Lower lobe of right lung (tissue), 2 donors: ENCODE measurements around the gene LRRC49. TPM values are rescaled to one million over a fixed set of nuclear protein-coding genes. Genes with fewer than 3 reads are reported as not detected.

Experiments
- ATAC-seq, 2 donors: fragments of 200-7000 bp; cut with Tn5 transposase; one replicate each; pipeline ENCODE4 v1.9.1; 2020 to 2022; ENCODE audit warnings: mild to moderate bottlenecking in 2 of 2, moderate library complexity in 2 of 2
- DNase-seq: peaks from one replicate; pipeline ENCODE4 v3.0.0-alpha.2; 2020
- H3K27ac ChIP-seq: fragments of 200-600 bp; one replicate; pipeline ENCODE4 v1.8.0; 2022
- H3K27me3 ChIP-seq: fragments of 200-600 bp; one replicate; pipeline ENCODE4 v1.8.0; 2022; ENCODE audit warnings: low read depth
- H3K36me3 ChIP-seq: fragments of 200-600 bp; one replicate; pipeline ENCODE4 v1.8.0; 2022; ENCODE audit warnings: mild to moderate bottlenecking
- H3K4me1 ChIP-seq: fragments of 200-600 bp; one replicate; pipeline ENCODE4 v1.8.0; 2022
- H3K4me3 ChIP-seq: fragments of 200-600 bp; one replicate; pipeline ENCODE4 v1.8.0; 2022; ENCODE audit warnings: mild to moderate bottlenecking
- H3K9me3 ChIP-seq: fragments of 200-600 bp; one replicate; pipeline ENCODE4 v1.8.0; 2022
- intact Hi-C: fragments of 100-400 bp; cut with DNase I; formaldehyde crosslinking; loops from one replicate; pipeline ENCODE4 v1.11.0; 2022
- total RNA-seq: library from RNA; stranded (reverse); fragmentation: NEBNext Ultra II Directional; extraction: Animal tissue kit (Norgen Biotek cat#: 25700); gene quantifications from one replicate; pipeline ENCODE4 v1.2.1, GENCODE V29; 2021
- TF ChIP-seq, protein P1 (sequence below): fragments of 200-600 bp; IDR thresholded peaks from one replicate; pipeline ENCODE4 v1.8.0; 2022; ENCODE audit warnings: antibody characterized with exemption, mild to moderate bottlenecking
- donor health status: DM: no; HTN: yes; CAD: no; lungs with severe emphysema.

LRRC49 gene
- total RNA-seq, 1 donor from 2014 or later, result 7.3 TPM

DNA sequence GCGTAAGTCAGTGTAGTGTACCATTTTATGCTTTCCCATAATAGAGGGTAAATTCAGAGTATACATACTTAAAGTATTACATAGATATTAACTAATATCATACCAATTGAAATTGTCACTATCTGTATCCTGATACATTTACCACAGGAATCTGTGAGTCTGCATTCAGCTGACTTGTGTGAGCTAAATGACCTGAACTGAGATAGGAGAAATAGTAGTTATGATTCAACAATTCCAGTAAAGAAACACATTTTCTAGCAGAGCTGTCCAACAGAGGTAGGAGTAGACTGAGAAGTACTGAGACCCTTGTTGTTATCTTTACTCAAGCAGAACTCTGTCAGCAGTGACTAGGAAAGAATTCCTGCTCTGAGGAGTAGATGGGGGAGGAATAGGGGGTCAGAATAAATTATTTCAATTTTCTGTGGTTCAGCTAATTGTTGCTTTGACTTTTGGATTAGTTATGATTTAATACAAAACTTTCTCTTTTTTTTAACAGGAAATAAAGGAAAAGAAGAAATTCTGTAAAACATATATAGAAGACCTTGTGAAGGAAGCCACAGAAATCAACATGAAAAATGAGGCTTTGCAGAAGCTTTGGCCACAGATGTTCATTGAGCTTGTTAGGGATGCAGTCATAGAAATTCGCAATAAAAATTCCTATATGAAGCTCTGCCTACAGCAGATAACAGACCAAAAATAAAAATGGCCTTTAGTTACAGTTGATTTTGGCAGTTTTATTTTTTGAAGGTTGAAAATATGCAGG is 156.5 kb downstream of the LRRC49 start:
- H3K9me3 ChIP-seq, result no peaks in the 10 kb centered on the region
- no peaks in the 10 kb centered on the region for H3K4me1 ChIP-seq
- H3K27me3 ChIP-seq, result no peaks in the 10 kb centered on the region
- intact Hi-C loops, result no loop called here
- H3K36me3 ChIP-seq, result no peaks in the 10 kb centered on the region
- DNase-seq, result no peak
- no peak for ATAC-seq
- H3K4me3 ChIP-seq, result no peak overlapping the region
- H3K27ac ChIP-seq, result no peak overlapping the region
- TF ChIP-seq, protein P1, sequence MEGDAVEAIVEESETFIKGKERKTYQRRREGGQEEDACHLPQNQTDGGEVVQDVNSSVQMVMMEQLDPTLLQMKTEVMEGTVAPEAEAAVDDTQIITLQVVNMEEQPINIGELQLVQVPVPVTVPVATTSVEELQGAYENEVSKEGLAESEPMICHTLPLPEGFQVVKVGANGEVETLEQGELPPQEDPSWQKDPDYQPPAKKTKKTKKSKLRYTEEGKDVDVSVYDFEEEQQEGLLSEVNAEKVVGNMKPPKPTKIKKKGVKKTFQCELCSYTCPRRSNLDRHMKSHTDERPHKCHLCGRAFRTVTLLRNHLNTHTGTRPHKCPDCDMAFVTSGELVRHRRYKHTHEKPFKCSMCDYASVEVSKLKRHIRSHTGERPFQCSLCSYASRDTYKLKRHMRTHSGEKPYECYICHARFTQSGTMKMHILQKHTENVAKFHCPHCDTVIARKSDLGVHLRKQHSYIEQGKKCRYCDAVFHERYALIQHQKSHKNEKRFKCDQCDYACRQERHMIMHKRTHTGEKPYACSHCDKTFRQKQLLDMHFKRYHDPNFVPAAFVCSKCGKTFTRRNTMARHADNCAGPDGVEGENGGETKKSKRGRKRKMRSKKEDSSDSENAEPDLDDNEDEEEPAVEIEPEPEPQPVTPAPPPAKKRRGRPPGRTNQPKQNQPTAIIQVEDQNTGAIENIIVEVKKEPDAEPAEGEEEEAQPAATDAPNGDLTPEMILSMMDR, result no peak

DNA sequence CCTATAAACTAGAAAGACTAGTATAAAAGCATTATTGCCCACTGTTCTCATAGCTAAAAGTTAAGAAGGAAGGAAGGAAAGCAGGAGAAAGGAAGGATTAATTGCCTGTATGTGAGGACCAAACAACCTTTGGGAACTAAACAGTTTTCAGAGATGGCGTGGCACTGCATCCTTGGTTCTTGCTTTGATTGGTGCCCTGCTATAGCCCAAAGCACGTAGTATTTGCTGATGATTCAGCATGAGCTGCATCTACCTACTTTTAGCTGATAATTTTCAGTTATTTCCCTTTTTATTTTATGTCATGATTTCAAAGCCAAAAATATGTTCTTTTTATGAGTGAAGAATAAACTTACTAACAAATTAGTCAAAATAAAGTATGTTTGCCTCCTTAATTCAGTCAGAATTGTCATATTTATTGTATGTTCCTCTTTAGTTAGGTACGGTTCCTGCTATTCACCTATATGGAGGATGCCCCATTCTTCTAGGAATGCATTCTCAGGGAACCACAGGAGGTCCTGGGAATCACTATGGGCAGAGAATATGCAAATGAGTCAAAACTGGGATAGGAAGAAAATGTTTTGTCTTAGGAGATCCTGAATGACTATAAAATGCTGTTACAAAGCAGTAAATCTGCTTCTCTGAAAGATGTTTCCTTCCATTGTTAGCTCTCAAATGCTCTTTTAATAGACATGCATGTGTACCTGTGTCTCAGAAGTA is 157.2 kb downstream of the LRRC49 start:
- TF ChIP-seq, protein P1, result no peak
- intact Hi-C loops, result no loop called here
- H3K4me1 ChIP-seq, result no peaks in the 10 kb centered on the region
- no peaks in the 10 kb centered on the region for H3K9me3 ChIP-seq
- H3K27ac ChIP-seq, result no peak overlapping the region
- DNase-seq (no peak), ATAC-seq (no peak)
- H3K36me3 ChIP-seq, result no peaks in the 10 kb centered on the region
- no peak overlapping the region for H3K4me3 ChIP-seq
- no peaks in the 10 kb centered on the region for H3K27me3 ChIP-seq

DNA sequence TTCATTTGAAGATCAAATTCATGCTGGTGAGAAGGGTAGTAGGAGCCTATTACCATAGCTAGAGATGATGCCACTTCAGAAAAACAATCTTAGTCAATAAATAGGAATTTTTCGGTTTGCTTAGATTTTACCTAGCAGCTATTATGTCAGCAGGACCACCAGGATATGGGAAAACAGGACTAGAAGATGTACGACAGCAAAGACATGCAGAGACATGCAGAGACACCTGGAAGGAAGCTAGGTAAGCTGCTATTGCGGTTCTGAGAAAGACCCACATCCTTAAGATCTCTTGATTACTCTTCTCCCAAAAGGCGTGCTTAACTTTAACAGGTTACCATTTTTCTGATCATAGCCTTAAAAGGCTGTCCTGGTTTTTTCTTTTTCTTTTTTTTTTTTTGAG is 157.8 kb downstream of the LRRC49 start:
- DNase-seq, result no peak
- Histone ChIP-seq H3K27ac (no peak overlapping the region), H3K36me3 (no peaks in the 10 kb centered on the region), H3K27me3 (no peaks in the 10 kb centered on the region), H3K4me1 (no peaks in the 10 kb centered on the region), H3K9me3 (no peaks in the 10 kb centered on the region), H3K4me3 (no peak overlapping the region)
- intact Hi-C loops, result no loop called here
- TF ChIP-seq, protein P1, result no peak
- ATAC-seq, result no peak

DNA sequence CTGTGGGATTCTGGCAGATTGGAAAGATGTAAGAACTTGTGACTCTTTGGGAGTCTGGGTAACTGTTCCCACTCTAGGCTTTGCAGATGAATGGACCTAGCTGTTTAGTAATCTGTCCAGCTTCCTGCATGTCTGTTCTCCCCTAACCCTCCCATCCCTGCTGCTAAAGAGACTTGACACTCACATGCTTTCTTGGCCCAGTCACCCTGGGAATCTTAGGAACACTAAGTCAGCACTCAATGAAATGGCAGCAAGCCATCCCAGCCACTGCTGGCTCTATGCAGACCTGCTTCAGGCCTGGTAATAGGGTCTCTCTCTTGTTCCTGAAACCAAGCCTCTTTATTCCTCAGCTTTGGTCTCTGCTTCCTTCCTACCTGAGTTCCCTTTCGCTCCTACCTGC is 158.9 kb downstream of the LRRC49 start:
- Histone ChIP-seq H3K36me3 (no peaks in the 10 kb centered on the region), H3K27me3 (no peaks in the 10 kb centered on the region), H3K4me1 (no peaks in the 10 kb centered on the region), H3K9me3 (no peaks in the 10 kb centered on the region), H3K4me3 (no peak overlapping the region), H3K27ac (no peak overlapping the region)
- intact Hi-C loops, result no loop called here
- TF ChIP-seq, protein P1, result no peak
- ATAC-seq (no peak), DNase-seq (no peak)

DNA sequence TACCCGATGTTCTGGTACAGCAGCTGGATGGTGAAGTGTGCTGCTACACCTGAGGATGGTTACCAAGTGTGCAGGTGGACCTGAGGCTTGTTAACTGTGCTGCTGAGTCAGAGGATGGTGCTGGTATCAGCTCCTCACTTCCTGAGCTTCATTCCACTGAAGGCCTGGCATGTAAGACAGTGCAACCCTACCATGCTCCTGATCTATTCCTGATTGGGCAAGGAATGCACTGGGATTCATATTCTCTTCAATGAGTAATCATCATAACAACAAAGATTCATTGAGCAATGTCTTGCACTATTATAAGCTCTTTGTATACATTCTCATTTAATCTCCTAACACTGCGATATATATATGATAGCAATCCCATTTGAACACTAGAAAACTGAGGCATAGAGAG is 159.7 kb downstream of the LRRC49 start:
- no peak overlapping the region for H3K4me3 ChIP-seq
- DNase-seq, result no peak
- no peaks in the 10 kb centered on the region for H3K4me1 ChIP-seq
- intact Hi-C loops, result no loop called here
- H3K27me3 ChIP-seq, result no peaks in the 10 kb centered on the region
- no peak overlapping the region for H3K27ac ChIP-seq
- no peak for ATAC-seq
- TF ChIP-seq, protein P1, result no peak
- H3K36me3 ChIP-seq, result no peaks in the 10 kb centered on the region
- no peaks in the 10 kb centered on the region for H3K9me3 ChIP-seq
